ENCODE measurements around the gene MED28.

GRCh38 chr4:17613761-17614415 lies 553 bp upstream of the MED28 start:
- no peak for TF ChIP-seq POLR2AphosphoS5 (IDR thresholded peaks at IDR 0.05; ENCODE audit: borderline replicate concordance, low read depth, low read length)
- TF ChIP-seq EZH2 (IDR thresholded peaks at IDR 0.05) = no peak
- TF ChIP-seq FOXP2 (optimal IDR thresholded peaks at IDR 0.05; ENCODE audit: control extremely low read depth, extremely low read length, insufficient read depth) = no peak

All from SK-N-MC (cell line).